HCT116 (cell line): ENCODE results near the gene VPS26B. TPM values are rescaled to one million over a fixed set of nuclear protein-coding genes. Genes with fewer than 3 reads are reported as not detected.

ENCODE experiments used
- ATAC-seq: fragments of 200-7000 bp; cut with Tn5 transposase; 2 replicates; pipeline ENCODE4 v1.9.1; 2020; ENCODE audit warnings: mild to moderate bottlenecking, moderate library complexity
- BruUV-seq: library from RNA; stranded (reverse); fragments of 400-500 nt; replicated peaks from 2 replicates; lab custom pipeline; 2021; lab: Mats Ljungman, UMichigan
- CTCF ChIA-PET: fragments of 300-600 bp; sonication (Branson Sonifier 250); formaldehyde crosslinking; loops from one replicate; lab custom pipeline; 2021; ENCODE audit warnings: antibody characterized with exemption; lab: Charles Lee
- POLR2A ChIA-PET: fragments of 300-600, 350-600 bp; sonication (Branson Sonifier 250); formaldehyde crosslinking; loops from one replicate; lab custom pipeline; 2021; ENCODE audit warnings: antibody characterized with exemption; lab: Charles Lee
- RAD21 ChIA-PET, 2 experiments: fragments of 300-600 bp; sonication (Branson Sonifier 250); formaldehyde crosslinking; loops; one replicate each; lab custom pipeline; 2023; ENCODE audit warnings: low total read pairs in 2 of 2; ENCODE audit not compliant: uncharacterized antibody in 2 of 2, unreplicated experiment in 2 of 2, low non-redundant PET in 1 of 2; lab: Charles Lee
- DNase-seq: peaks from one replicate; pipeline ENCODE4 v3.0.0-alpha.2; 2010; ENCODE audit warnings: low read depth, low spot score
- H2AFZ ChIP-seq: fragments of 200-600 bp; shearing (Covaris generic), sonication (generic); 2 replicates; pipeline ENCODE4 v1.6.1; 2017; ENCODE audit warnings: low read depth, mixed run types, mixed read lengths, antibody characterized with exemption, low read length; ENCODE audit not compliant: poor library complexity, severe bottlenecking
- H3K27ac ChIP-seq: 2 replicates; pipeline ENCODE4 v1.5.1; 2012; ENCODE audit warnings: low read depth, low read length
- H3K27me3 ChIP-seq: fragments of 200-600 bp; sonication (generic); 2 replicates; pipeline ENCODE4 v1.6.1; 2016; ENCODE audit warnings: mixed run types, low read length, mixed read lengths; ENCODE audit not compliant: insufficient read depth
- H3K36me3 ChIP-seq, 2 experiments: fragments of 200-500 bp in 1 of 2; fragments of 200-600 bp in 1 of 2; sonication (Bioruptor generic) in 1 of 2; sonication (generic) in 1 of 2; 2 replicates each; pipeline versions ENCODE4 v1.5.1 to v1.6.1; 2014 to 2016; ENCODE audit warnings: low read length in 2 of 2, inconsistent platforms in 1 of 2, mixed read lengths in 1 of 2, mixed run types in 1 of 2; ENCODE audit not compliant: insufficient read depth in 2 of 2, control insufficient read depth in 1 of 2
- H3K4me1 ChIP-seq, 2 experiments: fragments of 200-600 bp in 1 of 2; sonication (generic) in 1 of 2; 2 replicates each; pipeline versions ENCODE4 v1.5.1 to v1.6.1; 2012 to 2017; ENCODE audit warnings: low read length in 2 of 2, inconsistent platforms in 1 of 2, mild to moderate bottlenecking in 1 of 2, mixed read lengths in 1 of 2, mixed run types in 1 of 2, moderate library complexity in 1 of 2; ENCODE audit not compliant: insufficient read depth in 2 of 2, control insufficient read depth in 1 of 2
- H3K4me2 ChIP-seq: fragments of 200-600 bp; sonication (generic); 2 replicates; pipeline ENCODE4 v1.6.1; 2017; ENCODE audit warnings: mixed run types, low read length, mixed read lengths
- H3K4me3 ChIP-seq, 2 experiments: fragments of 200-600 bp in 1 of 2; sonication (generic) in 1 of 2; replicated peaks in 1 of 2; 2 replicates each; pipeline ENCODE4 v1.5.1; 2011 to 2016; ENCODE audit warnings: low read length in 2 of 2, control low read depth in 1 of 2, low read depth in 1 of 2, mild to moderate bottlenecking in 1 of 2, mixed read lengths in 1 of 2, mixed run types in 1 of 2
- H3K79me2 ChIP-seq: fragments of 200-600 bp; sonication (generic); 2 replicates; pipeline ENCODE4 v1.6.1; 2017; ENCODE audit warnings: mild to moderate bottlenecking, mixed run types, low read length, moderate library complexity, mixed read lengths; ENCODE audit not compliant: insufficient read depth
- H3K9ac ChIP-seq: fragments of 200-600 bp; sonication (generic); 2 replicates; pipeline ENCODE4 v1.6.1; 2016; ENCODE audit warnings: low read length, mixed read lengths
- H3K9me2 ChIP-seq: fragments of 200-600 bp; sonication (generic), shearing (Covaris generic); 2 replicates; pipeline ENCODE4 v1.6.1; 2017; ENCODE audit warnings: mixed run types, mild to moderate bottlenecking, moderate library complexity; ENCODE audit not compliant: insufficient read depth
- H3K9me3 ChIP-seq, 2 experiments: fragments of 200-500 bp in 1 of 2; fragments of 200-600 bp in 1 of 2; sonication (Bioruptor generic) in 1 of 2; sonication (generic) in 1 of 2; 2 replicates each; pipeline ENCODE4 v1.6.1; 2014 to 2017; ENCODE audit warnings: low read length in 2 of 2, mixed read lengths in 2 of 2, inconsistent platforms in 1 of 2, low read depth in 1 of 2, mild to moderate bottlenecking in 1 of 2, mixed run types in 1 of 2, moderate library complexity in 1 of 2; ENCODE audit not compliant: control insufficient read depth in 1 of 2, insufficient read depth in 1 of 2
- H4K20me1 ChIP-seq: fragments of 200-600 bp; sonication (generic), shearing (Covaris generic); 2 replicates; pipeline ENCODE4 v1.6.1; 2017; ENCODE audit warnings: mixed run types, mild to moderate bottlenecking, moderate library complexity; ENCODE audit not compliant: insufficient read depth
- ATF3 ChIP-seq: IDR thresholded peaks from 2 replicates; pipeline ENCODE4 v1.6.1; 2012
- CEBPB ChIP-seq: IDR thresholded peaks from 2 replicates; pipeline ENCODE4 v1.6.1; 2012; ENCODE audit warnings: low read depth
- ELF1 ChIP-seq: IDR thresholded peaks from 2 replicates; pipeline ENCODE4 v1.6.1; 2012; ENCODE audit warnings: low read depth, borderline replicate concordance
- FOSL1 ChIP-seq: IDR thresholded peaks from 2 replicates; pipeline ENCODE4 v1.6.1; 2012; ENCODE audit warnings: low read depth
- JUND ChIP-seq: IDR thresholded peaks from 2 replicates; pipeline ENCODE4 v1.6.1; 2012
- POLR2A ChIP-seq: IDR thresholded peaks from 2 replicates; pipeline ENCODE4 v1.7.0; 2011; ENCODE audit warnings: borderline replicate concordance; ENCODE audit not compliant: insufficient read depth, insufficient read length; ENCODE audit errors: extremely low read depth
- POLR2AphosphoS5 ChIP-seq: IDR thresholded peaks from 2 replicates; pipeline ENCODE4 v1.6.1; 2011; ENCODE audit warnings: mild to moderate bottlenecking, low read depth, low read length, moderate library complexity
- SIN3A ChIP-seq: IDR thresholded peaks from 2 replicates; pipeline ENCODE4 v1.6.1; 2012; ENCODE audit warnings: low read depth
- SP1 ChIP-seq: IDR thresholded peaks from 2 replicates; pipeline ENCODE4 v1.6.1; 2012; ENCODE audit warnings: low read depth
- YY1 ChIP-seq: IDR thresholded peaks from 2 replicates; pipeline ENCODE4 v1.6.1; 2011; ENCODE audit warnings: low read length, low read depth, moderate library complexity, mild to moderate bottlenecking; ENCODE audit not compliant: insufficient replicate concordance; ENCODE audit errors: extremely low read depth
- intact Hi-C: fragments of 100-400 bp; cut with micrococcal nuclease; formaldehyde crosslinking; loops from 2 replicates; pipeline ENCODE4 v1.10.0; 2022
- total RNA-seq: library from RNA; stranded (reverse); gene quantifications from one replicate; pipeline ENCODE4 v1.2.1, GENCODE V29; 2021; ENCODE audit not compliant: unreplicated experiment
- TF ChIP-seq, protein P1 (sequence below), 3 experiments: fragments of 200-600 bp in 1 of 3; sonication (generic) in 1 of 3; IDR thresholded peaks in 2 of 3; conservative IDR thresholded peaks in 1 of 3; 2 replicates each; pipeline ENCODE4 v1.5.1; 2012 to 2017; ENCODE audit warnings: low read depth in 2 of 3, low read length in 2 of 3, antibody characterized with exemption in 1 of 3, borderline replicate concordance in 1 of 3, control low read depth in 1 of 3, mild to moderate bottlenecking in 1 of 3, mixed read lengths in 1 of 3, mixed run types in 1 of 3, moderate library complexity in 1 of 3; ENCODE audit not compliant: insufficient read depth in 1 of 3
- TF ChIP-seq, protein P2 (sequence below): IDR thresholded peaks from 2 replicates; pipeline ENCODE4 v1.6.1; 2012; ENCODE audit warnings: low read depth
- TF ChIP-seq, protein P3 (sequence below): IDR thresholded peaks from 2 replicates; pipeline ENCODE4 v1.6.1; 2012

VPS26B gene
- total RNA-seq, 1 experiment from 2014 or later, result 26.6 TPM

DNA sequence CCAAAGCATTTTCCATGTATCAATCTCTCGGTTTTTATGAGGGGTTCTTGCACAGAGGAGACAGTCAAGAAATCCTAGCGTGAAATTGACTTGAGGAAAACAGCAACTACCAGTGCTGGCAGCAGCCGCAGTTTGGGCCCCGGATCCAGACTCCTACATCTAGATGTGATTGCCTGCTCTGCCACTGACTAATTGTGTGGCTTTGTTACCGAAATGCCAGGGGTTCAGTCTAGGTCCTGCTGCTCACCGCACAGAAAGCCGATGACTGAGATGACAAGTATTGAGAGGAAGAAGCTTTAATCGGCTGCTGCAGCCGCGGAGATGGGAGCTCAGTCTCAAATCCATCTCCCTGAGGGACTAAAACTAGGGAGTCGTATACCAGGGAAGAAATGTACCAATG, 43.5 kb downstream of the VPS26B start:
- POLR2A ChIA-PET, result no interaction called here
- CTCF ChIA-PET, result no interaction called here

More for the DNA sequence above, 43.5 kb downstream of the VPS26B start:
- RAD21 ChIA-PET, result no interaction called here
- no peaks in the 10 kb centered on the region for H3K27me3 ChIP-seq
- TF ChIP-seq ATF3 (no peak), CEBPB (no peak), SP1 (no peak), FOSL1 (no peak), POLR2A (no peak), SIN3A (no peak), POLR2AphosphoS5 (no peak), JUND (no peak), YY1 (no peak), ELF1 (no peak)
- TF ChIP-seq, protein P1, sequence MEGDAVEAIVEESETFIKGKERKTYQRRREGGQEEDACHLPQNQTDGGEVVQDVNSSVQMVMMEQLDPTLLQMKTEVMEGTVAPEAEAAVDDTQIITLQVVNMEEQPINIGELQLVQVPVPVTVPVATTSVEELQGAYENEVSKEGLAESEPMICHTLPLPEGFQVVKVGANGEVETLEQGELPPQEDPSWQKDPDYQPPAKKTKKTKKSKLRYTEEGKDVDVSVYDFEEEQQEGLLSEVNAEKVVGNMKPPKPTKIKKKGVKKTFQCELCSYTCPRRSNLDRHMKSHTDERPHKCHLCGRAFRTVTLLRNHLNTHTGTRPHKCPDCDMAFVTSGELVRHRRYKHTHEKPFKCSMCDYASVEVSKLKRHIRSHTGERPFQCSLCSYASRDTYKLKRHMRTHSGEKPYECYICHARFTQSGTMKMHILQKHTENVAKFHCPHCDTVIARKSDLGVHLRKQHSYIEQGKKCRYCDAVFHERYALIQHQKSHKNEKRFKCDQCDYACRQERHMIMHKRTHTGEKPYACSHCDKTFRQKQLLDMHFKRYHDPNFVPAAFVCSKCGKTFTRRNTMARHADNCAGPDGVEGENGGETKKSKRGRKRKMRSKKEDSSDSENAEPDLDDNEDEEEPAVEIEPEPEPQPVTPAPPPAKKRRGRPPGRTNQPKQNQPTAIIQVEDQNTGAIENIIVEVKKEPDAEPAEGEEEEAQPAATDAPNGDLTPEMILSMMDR (IDR thresholded peaks at IDR 0.05 in 2 of 3, conservative IDR thresholded peaks at IDR 0.05 in 1 of 3; ENCODE audit: borderline replicate concordance in 1 of 3, insufficient read depth in 1 of 3, low read depth in 2 of 3, low read length in 2 of 3), result no peak
- TF ChIP-seq, protein P2, sequence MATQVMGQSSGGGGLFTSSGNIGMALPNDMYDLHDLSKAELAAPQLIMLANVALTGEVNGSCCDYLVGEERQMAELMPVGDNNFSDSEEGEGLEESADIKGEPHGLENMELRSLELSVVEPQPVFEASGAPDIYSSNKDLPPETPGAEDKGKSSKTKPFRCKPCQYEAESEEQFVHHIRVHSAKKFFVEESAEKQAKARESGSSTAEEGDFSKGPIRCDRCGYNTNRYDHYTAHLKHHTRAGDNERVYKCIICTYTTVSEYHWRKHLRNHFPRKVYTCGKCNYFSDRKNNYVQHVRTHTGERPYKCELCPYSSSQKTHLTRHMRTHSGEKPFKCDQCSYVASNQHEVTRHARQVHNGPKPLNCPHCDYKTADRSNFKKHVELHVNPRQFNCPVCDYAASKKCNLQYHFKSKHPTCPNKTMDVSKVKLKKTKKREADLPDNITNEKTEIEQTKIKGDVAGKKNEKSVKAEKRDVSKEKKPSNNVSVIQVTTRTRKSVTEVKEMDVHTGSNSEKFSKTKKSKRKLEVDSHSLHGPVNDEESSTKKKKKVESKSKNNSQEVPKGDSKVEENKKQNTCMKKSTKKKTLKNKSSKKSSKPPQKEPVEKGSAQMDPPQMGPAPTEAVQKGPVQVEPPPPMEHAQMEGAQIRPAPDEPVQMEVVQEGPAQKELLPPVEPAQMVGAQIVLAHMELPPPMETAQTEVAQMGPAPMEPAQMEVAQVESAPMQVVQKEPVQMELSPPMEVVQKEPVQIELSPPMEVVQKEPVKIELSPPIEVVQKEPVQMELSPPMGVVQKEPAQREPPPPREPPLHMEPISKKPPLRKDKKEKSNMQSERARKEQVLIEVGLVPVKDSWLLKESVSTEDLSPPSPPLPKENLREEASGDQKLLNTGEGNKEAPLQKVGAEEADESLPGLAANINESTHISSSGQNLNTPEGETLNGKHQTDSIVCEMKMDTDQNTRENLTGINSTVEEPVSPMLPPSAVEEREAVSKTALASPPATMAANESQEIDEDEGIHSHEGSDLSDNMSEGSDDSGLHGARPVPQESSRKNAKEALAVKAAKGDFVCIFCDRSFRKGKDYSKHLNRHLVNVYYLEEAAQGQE, result no peak
- TF ChIP-seq, protein P3, sequence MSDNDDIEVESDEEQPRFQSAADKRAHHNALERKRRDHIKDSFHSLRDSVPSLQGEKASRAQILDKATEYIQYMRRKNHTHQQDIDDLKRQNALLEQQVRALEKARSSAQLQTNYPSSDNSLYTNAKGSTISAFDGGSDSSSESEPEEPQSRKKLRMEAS, result no peak
- BruUV-seq, result no TSS peak
- no peak for DNase-seq
- intact Hi-C loops, result no loop called here
- H3K4me2 ChIP-seq, result no peak overlapping the region
- no peaks in the 10 kb centered on the region for H3K9me3 ChIP-seq
- no peak overlapping the region for H3K4me3 ChIP-seq
- H3K79me2 ChIP-seq, result no peaks in the 10 kb centered on the region
- no peaks in the 10 kb centered on the region for H3K4me1 ChIP-seq
- H3K9me2 ChIP-seq, result no peaks in the 10 kb centered on the region
- ATAC-seq, result no peak
- no peaks in the 10 kb centered on the region for H4K20me1 ChIP-seq
- H3K36me3 ChIP-seq, result peaks cover 0 to 2% of the 10 kb centered on the region in 2 experiments; a peak in 1 of 4 replicates
- no peak overlapping the region for H3K9ac ChIP-seq
- H3K27ac ChIP-seq, result no peak overlapping the region
- H2AFZ ChIP-seq, result no peak overlapping the region
